Activated T-cell treated with anti-CD3 and anti-CD28 coated beads, Interleukin-2, amount 50 U/mL, for 72 hours (primary cell): ENCODE results near the gene SLC30A2. TPM values are rescaled to one million over a fixed set of nuclear protein-coding genes. Genes with fewer than 3 reads are reported as not detected.

Experiments
- ATAC-seq, 2 donors: fragments of 150-1000 bp; cut with Tn5 transposase; replicated peaks in 1 of 2; 2 replicates each; pipeline ENCODE4 v1.10.0; 2021; ENCODE audit warnings: moderate library complexity in 2 of 2, mild to moderate bottlenecking in 1 of 2
- DNase-seq, 2 donors: peaks; one replicate each; pipeline ENCODE4 v3.0.0; 2021 to 2022; ENCODE audit warnings: mixed read lengths in 1 of 2
- H3K27ac Mint-ChIP-seq: one replicate; pipeline ENCODE4 v1.8.0; 2022; ENCODE audit warnings: mild to moderate bottlenecking, moderate library complexity, mixed read lengths
- H3K27me3 Mint-ChIP-seq: one replicate; pipeline ENCODE4 v1.8.0; 2022; ENCODE audit warnings: low read depth, mixed read lengths
- H3K36me3 Mint-ChIP-seq, 2 donors: one replicate each; pipeline ENCODE4 v1.8.0; 2022; ENCODE audit warnings: mixed read lengths in 2 of 2, mild to moderate bottlenecking in 1 of 2; ENCODE audit not compliant: insufficient read depth in 2 of 2
- H3K4me1 Mint-ChIP-seq: one replicate; pipeline ENCODE4 v1.8.0; 2022; ENCODE audit warnings: low read depth, mixed read lengths
- H3K4me3 Mint-ChIP-seq, 2 donors: one replicate each; pipeline ENCODE4 v1.8.0; 2022; ENCODE audit warnings: mild to moderate bottlenecking in 2 of 2, mixed read lengths in 2 of 2, moderate library complexity in 2 of 2
- H3K9me3 Mint-ChIP-seq, 2 donors: one replicate each; pipeline ENCODE4 v1.8.0; 2022; ENCODE audit warnings: mixed read lengths in 2 of 2
- total RNA-seq, 2 donors: library from RNA; stranded (reverse); gene quantifications; one replicate each; pipeline ENCODE4 v1.2.3, GENCODE V29; 2022

SLC30A2 gene
- total RNA-seq, 2 donors from 2014 or later = not detected

- Mint-ChIP-seq H3K4me3 (no peak overlapping the region), H3K36me3 (no peaks in the 10 kb centered on the region), H3K27ac (no peak overlapping the region), H3K4me1 (peaks cover 5% of the 10 kb centered on the region), H3K27me3 (no peaks in the 10 kb centered on the region), H3K9me3 (no peaks in the 10 kb centered on the region)
- DNase-seq (no peak), ATAC-seq (no peak)
Observed at GRCh38 chr1:26006710-26007109, 39.2 kb downstream of the SLC30A2 start.

- Mint-ChIP-seq H3K27ac (no peak overlapping the region), H3K9me3 (no peaks in the 10 kb centered on the region), H3K4me1 (peaks cover 5% of the 10 kb centered on the region), H3K36me3 (no peaks in the 10 kb centered on the region), H3K27me3 (no peaks in the 10 kb centered on the region), H3K4me3 (no peak overlapping the region)
- DNase-seq = no peak
- no peak for ATAC-seq
Observed at GRCh38 chr1:26005434-26006105, 40.3 kb downstream of the SLC30A2 start.

- H3K27ac Mint-ChIP-seq = no peak overlapping the region
- no peaks in the 10 kb centered on the region for H3K9me3 Mint-ChIP-seq
- no peaks in the 10 kb centered on the region for H3K27me3 Mint-ChIP-seq
- no peak for ATAC-seq
- peaks cover 1% of the 10 kb centered on the region for H3K4me1 Mint-ChIP-seq
- H3K4me3 Mint-ChIP-seq = no peak overlapping the region
- DNase-seq = no peak
- H3K36me3 Mint-ChIP-seq = no peaks in the 10 kb centered on the region
Observed at GRCh38 chr1:26003756-26004155, 42.2 kb downstream of the SLC30A2 start.

GRCh38 chr1:26003262-26003661 is 42.7 kb downstream of the SLC30A2 start:
- Mint-ChIP-seq H3K27me3 (no peaks in the 10 kb centered on the region), H3K36me3 (no peaks in the 10 kb centered on the region), H3K27ac (no peak overlapping the region), H3K9me3 (no peaks in the 10 kb centered on the region), H3K4me3 (no peak overlapping the region), H3K4me1 (peaks cover 6% of the 10 kb centered on the region)
- DNase-seq = no peak
- no peak for ATAC-seq

GRCh38 chr1:25999041-25999800 is 46.7 kb downstream of the SLC30A2 start:
- Mint-ChIP-seq H3K27ac (no peak overlapping the region), H3K36me3 (peaks cover 0 to 4% of the 10 kb centered on the region in 2 donors), H3K27me3 (no peaks in the 10 kb centered on the region), H3K9me3 (no peaks in the 10 kb centered on the region), H3K4me1 (peaks cover 18% of the 10 kb centered on the region), H3K4me3 (no peak overlapping the region)
- no peak for ATAC-seq
- DNase-seq = no peak

GRCh38 chr1:25997828-25998761 is 47.8 kb downstream of the SLC30A2 start, which contains the start of gene PAFAH2:
TSS of gene PAFAH2 (minus strand) at chr1:25998063. CDS start at chr1:25990816, 7,247 bp downstream.
- peak; percentile 99 for ATAC-seq
- H3K9me3 Mint-ChIP-seq = no peaks in the 10 kb centered on the region
- peaks cover 1 to 4% of the 10 kb centered on the region in 2 donors for H3K36me3 Mint-ChIP-seq
- peak within 1 kb of the TSS; percentile 94 for H3K27ac Mint-ChIP-seq
- peaks cover 27% of the 10 kb centered on the region for H3K4me1 Mint-ChIP-seq
- peak within 1 kb of the TSS; percentile 96 to 100 for H3K4me3 Mint-ChIP-seq
- H3K27me3 Mint-ChIP-seq = no peaks in the 10 kb centered on the region
- DNase-seq = peak; percentile 97

- H3K4me1 Mint-ChIP-seq = peaks cover 36% of the 10 kb centered on the region
- peak overlapping the region; percentile 94 for H3K27ac Mint-ChIP-seq
- no peaks in the 10 kb centered on the region for H3K27me3 Mint-ChIP-seq
- H3K36me3 Mint-ChIP-seq = peaks cover 1 to 4% of the 10 kb centered on the region in 2 donors
- ATAC-seq = no peak
- DNase-seq = peak in 1 of 2 donors; percentile 17
- H3K4me3 Mint-ChIP-seq = peak overlapping the region; percentile 96 to 100
- no peaks in the 10 kb centered on the region for H3K9me3 Mint-ChIP-seq
Observed at GRCh38 chr1:25996966-25997827, 48.7 kb downstream of the SLC30A2 start.

- no peak for DNase-seq
- H3K36me3 Mint-ChIP-seq = peaks cover 1 to 4% of the 10 kb centered on the region in 2 donors
- no peaks in the 10 kb centered on the region for H3K27me3 Mint-ChIP-seq
- H3K9me3 Mint-ChIP-seq = no peaks in the 10 kb centered on the region
- no peak overlapping the region for H3K4me3 Mint-ChIP-seq
- H3K27ac Mint-ChIP-seq = no peak overlapping the region
- H3K4me1 Mint-ChIP-seq = peaks cover 56% of the 10 kb centered on the region
- no peak for ATAC-seq
Observed at GRCh38 chr1:25994402-25995150, 51.3 kb downstream of the SLC30A2 start.

- H3K27ac Mint-ChIP-seq = peak overlapping the region; percentile 22
- ATAC-seq = no peak
- no peak for DNase-seq
- H3K9me3 Mint-ChIP-seq = no peaks in the 10 kb centered on the region
- no peaks in the 10 kb centered on the region for H3K27me3 Mint-ChIP-seq
- H3K36me3 Mint-ChIP-seq = peaks cover 1 to 4% of the 10 kb centered on the region in 2 donors
- peaks cover 60% of the 10 kb centered on the region for H3K4me1 Mint-ChIP-seq
- H3K4me3 Mint-ChIP-seq = peak overlapping the region in 1 of 2 donors; percentile 30
Observed at GRCh38 chr1:25993197-25993951, 52.5 kb downstream of the SLC30A2 start.

GRCh38 chr1:25992689-25993171 is 53.2 kb downstream of the SLC30A2 start:
- Mint-ChIP-seq H3K27ac (peak overlapping the region; percentile 22), H3K36me3 (peaks cover 1 to 4% of the 10 kb centered on the region in 2 donors), H3K4me1 (peaks cover 63% of the 10 kb centered on the region), H3K27me3 (no peaks in the 10 kb centered on the region), H3K4me3 (no peak overlapping the region), H3K9me3 (no peaks in the 10 kb centered on the region)
- ATAC-seq = no peak
- DNase-seq = no peak
